HL-60 (cell line): ENCODE measurements around the gene APC2.
A peak's percentile ranks its signal among the peaks of the same experiment; 100 is the strongest.

Experiments used
- DNase-seq, 2 experiments: peaks; one replicate each; pipeline ENCODE4 v3.0.0-alpha.2; 2010 to 2020; ENCODE audit warnings: low read depth in 1 of 2, low spot score in 1 of 2
- H3K27ac ChIP-seq: fragments of 250-450 bp; sonication (Bioruptor Pico); replicated peaks from 2 replicates; pipeline ENCODE4 v1.5.1; 2020; ENCODE audit warnings: mild to moderate bottlenecking, moderate library complexity
- H3K27me3 ChIP-seq: fragments of 250-450 bp; sonication (Bioruptor Pico); 2 replicates; pipeline ENCODE4 v1.5.1; 2021; ENCODE audit warnings: mild to moderate bottlenecking, moderate library complexity; ENCODE audit not compliant: insufficient read depth, poor library complexity, severe bottlenecking
- H3K4me3 ChIP-seq: replicated peaks from 2 replicates; pipeline ENCODE4 v1.5.1; 2011; ENCODE audit warnings: mild to moderate bottlenecking, control low read depth, low read length; ENCODE audit not compliant: insufficient read depth
- GABPA ChIP-seq: IDR thresholded peaks from 2 replicates; pipeline ENCODE4 v1.6.1; 2012; ENCODE audit warnings: low read depth
- POLR2AphosphoS5 ChIP-seq: IDR thresholded peaks from 2 replicates; pipeline ENCODE4 v1.6.1; 2012; ENCODE audit warnings: low read depth
- SPI1 ChIP-seq: IDR thresholded peaks from 2 replicates; pipeline ENCODE4 v1.6.1; 2012; ENCODE audit warnings: low read depth, mild to moderate bottlenecking, borderline replicate concordance
- TF ChIP-seq, protein P1 (sequence below): IDR thresholded peaks from 2 replicates; pipeline ENCODE4 v1.6.1; 2012; ENCODE audit warnings: low read depth; ENCODE audit not compliant: insufficient replicate concordance
- TF ChIP-seq, protein P2 (sequence below): IDR thresholded peaks from one replicate; pipeline ENCODE4 v1.5.1; 2011; ENCODE audit warnings: low read length, control low read depth, inconsistent platforms; ENCODE audit not compliant: insufficient read depth

The APC2 gene

DNA sequence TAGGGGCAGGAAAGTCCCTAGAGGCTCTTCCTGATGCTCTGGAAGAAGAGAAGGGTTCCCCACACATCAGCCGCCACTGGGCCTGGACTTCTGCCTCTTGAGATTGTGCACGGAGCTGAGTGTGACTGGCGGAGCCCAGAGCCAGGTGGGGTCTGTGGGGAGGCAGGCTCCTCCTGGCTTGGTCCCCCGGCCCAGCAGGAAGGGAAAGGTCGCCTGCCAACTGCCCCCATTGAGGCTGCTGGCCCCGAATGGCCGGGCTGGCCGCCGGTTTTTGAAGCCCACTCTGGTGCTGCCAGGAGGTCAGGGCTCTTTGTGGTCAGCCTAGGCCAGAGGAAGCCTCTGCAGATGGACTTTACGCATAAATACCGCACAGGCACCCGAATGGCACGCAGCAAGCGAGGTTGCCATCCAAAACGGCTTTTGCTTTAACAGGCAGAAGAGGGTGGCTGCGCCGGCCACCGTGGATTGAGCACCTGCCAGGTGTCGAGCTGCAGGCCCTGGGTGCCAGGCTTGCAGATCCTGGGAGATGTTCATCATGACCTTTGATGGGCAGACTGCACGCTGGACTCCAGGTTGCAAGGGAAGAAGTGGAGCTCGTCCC is 37.5 kb upstream of the APC2 start:
- TF ChIP-seq, protein P1, sequence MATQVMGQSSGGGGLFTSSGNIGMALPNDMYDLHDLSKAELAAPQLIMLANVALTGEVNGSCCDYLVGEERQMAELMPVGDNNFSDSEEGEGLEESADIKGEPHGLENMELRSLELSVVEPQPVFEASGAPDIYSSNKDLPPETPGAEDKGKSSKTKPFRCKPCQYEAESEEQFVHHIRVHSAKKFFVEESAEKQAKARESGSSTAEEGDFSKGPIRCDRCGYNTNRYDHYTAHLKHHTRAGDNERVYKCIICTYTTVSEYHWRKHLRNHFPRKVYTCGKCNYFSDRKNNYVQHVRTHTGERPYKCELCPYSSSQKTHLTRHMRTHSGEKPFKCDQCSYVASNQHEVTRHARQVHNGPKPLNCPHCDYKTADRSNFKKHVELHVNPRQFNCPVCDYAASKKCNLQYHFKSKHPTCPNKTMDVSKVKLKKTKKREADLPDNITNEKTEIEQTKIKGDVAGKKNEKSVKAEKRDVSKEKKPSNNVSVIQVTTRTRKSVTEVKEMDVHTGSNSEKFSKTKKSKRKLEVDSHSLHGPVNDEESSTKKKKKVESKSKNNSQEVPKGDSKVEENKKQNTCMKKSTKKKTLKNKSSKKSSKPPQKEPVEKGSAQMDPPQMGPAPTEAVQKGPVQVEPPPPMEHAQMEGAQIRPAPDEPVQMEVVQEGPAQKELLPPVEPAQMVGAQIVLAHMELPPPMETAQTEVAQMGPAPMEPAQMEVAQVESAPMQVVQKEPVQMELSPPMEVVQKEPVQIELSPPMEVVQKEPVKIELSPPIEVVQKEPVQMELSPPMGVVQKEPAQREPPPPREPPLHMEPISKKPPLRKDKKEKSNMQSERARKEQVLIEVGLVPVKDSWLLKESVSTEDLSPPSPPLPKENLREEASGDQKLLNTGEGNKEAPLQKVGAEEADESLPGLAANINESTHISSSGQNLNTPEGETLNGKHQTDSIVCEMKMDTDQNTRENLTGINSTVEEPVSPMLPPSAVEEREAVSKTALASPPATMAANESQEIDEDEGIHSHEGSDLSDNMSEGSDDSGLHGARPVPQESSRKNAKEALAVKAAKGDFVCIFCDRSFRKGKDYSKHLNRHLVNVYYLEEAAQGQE = no peak
- TF ChIP-seq, protein P2, sequence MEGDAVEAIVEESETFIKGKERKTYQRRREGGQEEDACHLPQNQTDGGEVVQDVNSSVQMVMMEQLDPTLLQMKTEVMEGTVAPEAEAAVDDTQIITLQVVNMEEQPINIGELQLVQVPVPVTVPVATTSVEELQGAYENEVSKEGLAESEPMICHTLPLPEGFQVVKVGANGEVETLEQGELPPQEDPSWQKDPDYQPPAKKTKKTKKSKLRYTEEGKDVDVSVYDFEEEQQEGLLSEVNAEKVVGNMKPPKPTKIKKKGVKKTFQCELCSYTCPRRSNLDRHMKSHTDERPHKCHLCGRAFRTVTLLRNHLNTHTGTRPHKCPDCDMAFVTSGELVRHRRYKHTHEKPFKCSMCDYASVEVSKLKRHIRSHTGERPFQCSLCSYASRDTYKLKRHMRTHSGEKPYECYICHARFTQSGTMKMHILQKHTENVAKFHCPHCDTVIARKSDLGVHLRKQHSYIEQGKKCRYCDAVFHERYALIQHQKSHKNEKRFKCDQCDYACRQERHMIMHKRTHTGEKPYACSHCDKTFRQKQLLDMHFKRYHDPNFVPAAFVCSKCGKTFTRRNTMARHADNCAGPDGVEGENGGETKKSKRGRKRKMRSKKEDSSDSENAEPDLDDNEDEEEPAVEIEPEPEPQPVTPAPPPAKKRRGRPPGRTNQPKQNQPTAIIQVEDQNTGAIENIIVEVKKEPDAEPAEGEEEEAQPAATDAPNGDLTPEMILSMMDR = no peak
- no peak for DNase-seq

DNA sequence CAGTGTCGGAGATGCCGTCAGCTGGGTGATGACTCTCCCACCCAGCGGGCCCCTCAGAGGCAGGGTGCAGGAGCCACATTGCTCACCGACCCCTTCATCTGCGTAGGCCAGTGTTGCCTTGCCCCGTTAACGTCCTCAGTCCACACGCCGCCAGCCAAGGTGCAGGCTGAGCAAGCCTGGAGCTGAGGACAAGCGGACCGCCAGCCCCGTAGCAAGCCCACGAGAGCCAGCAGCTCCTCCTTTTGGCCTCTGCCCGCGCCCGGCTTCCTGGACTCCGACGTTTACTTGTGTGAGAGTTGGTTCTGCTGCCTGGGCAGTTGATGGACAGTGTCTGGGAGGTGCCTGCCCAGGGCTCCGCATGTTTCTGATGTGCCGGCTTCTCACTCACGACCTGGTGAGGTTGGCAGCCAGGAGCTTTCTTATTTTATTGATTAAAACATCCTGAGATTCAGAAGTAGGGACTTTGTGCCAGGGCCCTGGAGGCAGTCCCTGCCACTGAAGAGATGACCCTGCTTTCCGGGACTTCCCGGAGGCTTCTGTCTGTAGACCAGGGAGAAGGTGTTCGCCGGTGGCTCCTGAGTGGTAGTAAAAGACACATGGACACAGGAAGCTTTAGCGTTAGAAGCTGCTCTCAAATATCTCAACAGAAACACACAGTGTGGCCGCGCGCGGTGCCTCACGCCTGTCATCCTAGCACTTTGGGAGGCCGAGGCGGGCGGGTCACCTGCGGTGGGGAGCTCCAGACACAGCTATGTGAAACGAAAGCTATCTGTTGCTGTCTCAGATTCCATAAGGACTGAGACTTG is 36.7 kb upstream of the APC2 start:
- TF ChIP-seq GABPA (no peak), POLR2AphosphoS5 (no peak), SPI1 (no peak)
- TF ChIP-seq, protein P1 = no peak
- TF ChIP-seq, protein P2 = no peak
- Histone ChIP-seq H3K4me3 (no peak overlapping the region), H3K27ac (no peak overlapping the region), H3K27me3 (no peaks in the 10 kb centered on the region)
- DNase-seq = no peak

More for the DNA sequence above, 37.5 kb upstream of the APC2 start:
- H3K27me3 ChIP-seq = no peaks in the 10 kb centered on the region
- H3K27ac ChIP-seq = no peak overlapping the region
- H3K4me3 ChIP-seq = no peak overlapping the region

DNA sequence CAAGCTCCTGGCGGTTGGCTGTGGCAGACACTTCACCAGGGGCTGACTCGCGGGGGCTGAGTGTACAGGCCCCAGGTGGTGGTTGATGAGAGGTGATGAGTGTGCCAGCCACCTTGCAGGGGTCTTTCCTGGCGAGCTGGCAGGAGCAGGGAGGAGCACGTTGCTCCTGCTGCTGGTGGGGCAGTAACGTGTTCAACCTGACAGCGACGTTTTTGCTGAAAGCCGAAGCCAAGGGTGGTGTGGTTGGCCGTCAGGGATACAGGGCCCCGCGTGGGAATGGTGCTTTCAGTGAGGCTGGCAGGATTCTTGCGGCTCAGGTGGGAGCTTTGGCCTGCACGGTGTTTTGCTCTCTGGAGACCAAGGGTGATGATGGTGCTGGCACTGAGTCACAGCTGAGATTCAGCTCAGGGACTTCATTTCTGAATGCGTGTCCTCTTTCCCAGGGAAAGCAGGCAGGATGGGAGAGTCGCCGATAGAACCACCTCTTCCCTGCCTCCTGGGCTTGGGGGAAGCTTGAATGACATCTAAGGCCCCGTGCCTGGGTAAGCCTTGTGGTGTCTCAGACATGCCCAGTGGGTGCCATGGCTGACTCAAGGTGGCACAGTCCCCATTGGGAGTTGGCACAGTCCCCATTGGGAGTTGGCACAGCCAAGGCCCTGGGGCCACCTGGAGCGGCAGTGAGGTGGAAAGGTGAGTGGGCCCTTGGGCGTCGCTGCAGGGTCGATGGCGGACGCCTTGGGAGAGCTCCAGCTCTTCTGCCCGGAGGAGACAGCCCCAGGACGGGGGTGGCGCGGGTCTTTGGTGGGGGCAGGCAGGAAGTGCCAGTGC is 33.7 kb upstream of the APC2 start:
- H3K4me3 ChIP-seq = no peak overlapping the region
- peak overlapping the region; percentile 50 for H3K27ac ChIP-seq
- H3K27me3 ChIP-seq = no peaks in the 10 kb centered on the region
- TF ChIP-seq, protein P1 = no peak
- TF ChIP-seq SPI1 (no peak), GABPA (no peak), POLR2AphosphoS5 (no peak)
- TF ChIP-seq, protein P2 = no peak
- no peak for DNase-seq
